ENCODE results near the gene STX10. TPM values are rescaled to one million over a fixed set of nuclear protein-coding genes. Genes with fewer than 3 reads are reported as not detected.
A peak's percentile ranks its signal among the peaks of the same experiment; 100 is the strongest.

The STX10 gene
- total and polyA plus RNA-seq, 9 of the 15 experiments (the other 6 are each of a cell fraction or from before 2014, with no cell fraction given): 0.51 to 66.3 (median 31.0) TPM

GRCh38 chr19:13097033-13097462, 53.1 kb downstream of the STX10 start:
- H3K27me3 ChIP-seq (ENCODE audit: control insufficient read depth in 2 of 2, insufficient read depth in 2 of 2, low read length in 2 of 2): no peaks in the 10 kb centered on the region
- in situ Hi-C loops (cut with MboI) (no loop called here), intact Hi-C loops (cut with micrococcal nuclease) (no loop called here)
- peak overlapping the region; percentile 34 for H3K4me3 ChIP-seq
- no peaks in the 10 kb centered on the region for H3K9me3 ChIP-seq (replicated peaks; ENCODE audit: control insufficient read depth, insufficient read depth, low read depth, low read length)
- H3K79me2 ChIP-seq (ENCODE audit: control insufficient read depth, insufficient read depth, low read length): peaks cover 43% of the 10 kb centered on the region
- WGBS (ENCODE audit: insufficient coverage, low coverage, missing lambda C conversion rate): 3% methylated on average over 20 of the region's 20 CpGs
- ChIA-PET POLR2A (interaction anchor here (0.6 to 1.2 kb wide), 3 partner anchors 38 to 757 kb away, joined by 3 to 4 read pairs (median 3); no protein-coding TSS in a partner anchor), CTCF (ENCODE audit: low intra/inter-chr PET ratio) (interaction anchor here (0.6 to 1.2 kb wide), 2 partner anchors 119 to 134 kb away, joined by 5 to 6 read pairs; no protein-coding TSS in a partner anchor)
- peak overlapping the region; percentile 56 for H3K4me2 ChIP-seq (ENCODE audit: insufficient read depth, low read length)
- no peaks in the 10 kb centered on the region for H3K9me1 ChIP-seq (ENCODE audit: control insufficient read depth, insufficient read depth, low read length)
- peaks cover 36 to 84% of the 10 kb centered on the region in 2 experiments for H3K4me1 ChIP-seq (replicated peaks in 1 of 2; ENCODE audit: control insufficient read depth in 2 of 2, insufficient read depth in 2 of 2, low read length in 2 of 2)
- H3K9ac ChIP-seq (ENCODE audit: insufficient read depth in 1 of 2, low read depth in 2 of 2, low read length in 2 of 2): peak overlapping the region; percentile 72 to 88
- H2AFZ ChIP-seq (ENCODE audit: low read depth, low read length): no peak overlapping the region
- TSS peak; percentile 40 for BruUV-seq (replicated peaks)
- FAIRE-seq (peak; percentile 67), ATAC-seq (no peak), DNase-seq (ENCODE audit: extremely low read depth in 1 of 4, low spot score in 3 of 4) (peak in 1 of 4 experiments; percentile 44)
- H3K36me3 ChIP-seq (ENCODE audit: control insufficient read depth, insufficient read depth, low read length): peaks cover 37% of the 10 kb centered on the region
- H3K27ac ChIP-seq (ENCODE audit: extremely low read depth, low read depth, low read length): peak overlapping the region; percentile 98
- no peaks in the 10 kb centered on the region for H4K20me1 ChIP-seq (replicated peaks; ENCODE audit: control insufficient read depth, insufficient read depth, low read length)
- TF ChIP-seq DPF2 (IDR thresholded peaks at IDR 0.05): 0 out of 2 replicates have a peak, but pooled peaks have one; percentile 35
- no peak for TF ChIP-seq ZNF174 (CRISPR knock-in tag; IDR thresholded peaks at IDR 0.05)
- no peak for TF ChIP-seq GTF2A2 (tag; IDR thresholded peaks at IDR 0.05)
- TF ChIP-seq ZNF217 (CRISPR knock-in tag; IDR thresholded peaks at IDR 0.05): no peak
- TF ChIP-seq RBM34 (IDR thresholded peaks at IDR 0.05; ENCODE audit: borderline replicate concordance, insufficient read depth, low read length): no peak
- no peak for TF ChIP-seq HDAC6 (IDR thresholded peaks at IDR 0.05; ENCODE audit: low read depth, low read length)
- no peak for TF ChIP-seq ZNF668 (CRISPR knock-in tag; IDR thresholded peaks at IDR 0.05)
- no peak for TF ChIP-seq ZNF280A (IDR thresholded peaks at IDR 0.05; ENCODE audit: low read depth, partially characterized antibody)
- no peak for TF ChIP-seq TFAM (CRISPR knock-in tag; conservative IDR thresholded peaks at IDR 0.05)
- TF ChIP-seq MXI1 (IDR thresholded peaks at IDR 0.05; ENCODE audit: low read depth, low read length): no peak
- TF ChIP-seq SMARCA5 (IDR thresholded peaks at IDR 0.05): no peak
- TF ChIP-seq, protein P1, sequence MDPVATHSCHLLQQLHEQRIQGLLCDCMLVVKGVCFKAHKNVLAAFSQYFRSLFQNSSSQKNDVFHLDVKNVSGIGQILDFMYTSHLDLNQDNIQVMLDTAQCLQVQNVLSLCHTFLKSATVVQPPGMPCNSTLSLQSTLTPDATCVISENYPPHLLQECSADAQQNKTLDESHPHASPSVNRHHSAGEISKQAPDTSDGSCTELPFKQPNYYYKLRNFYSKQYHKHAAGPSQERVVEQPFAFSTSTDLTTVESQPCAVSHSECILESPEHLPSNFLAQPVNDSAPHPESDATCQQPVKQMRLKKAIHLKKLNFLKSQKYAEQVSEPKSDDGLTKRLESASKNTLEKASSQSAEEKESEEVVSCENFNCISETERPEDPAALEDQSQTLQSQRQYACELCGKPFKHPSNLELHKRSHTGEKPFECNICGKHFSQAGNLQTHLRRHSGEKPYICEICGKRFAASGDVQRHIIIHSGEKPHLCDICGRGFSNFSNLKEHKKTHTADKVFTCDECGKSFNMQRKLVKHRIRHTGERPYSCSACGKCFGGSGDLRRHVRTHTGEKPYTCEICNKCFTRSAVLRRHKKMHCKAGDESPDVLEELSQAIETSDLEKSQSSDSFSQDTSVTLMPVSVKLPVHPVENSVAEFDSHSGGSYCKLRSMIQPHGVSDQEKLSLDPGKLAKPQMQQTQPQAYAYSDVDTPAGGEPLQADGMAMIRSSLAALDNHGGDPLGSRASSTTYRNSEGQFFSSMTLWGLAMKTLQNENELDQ (CRISPR knock-in tag; IDR thresholded peaks at IDR 0.05; ENCODE audit: borderline replicate concordance): no peak
- peak; percentile 40 for TF ChIP-seq POLR2B (IDR thresholded peaks at IDR 0.05; ENCODE audit: low read depth, partially characterized antibody)
- TF ChIP-seq GABPB2 (CRISPR knock-in tag; conservative IDR thresholded peaks at IDR 0.05): no peak
- TF ChIP-seq DLX4 (CRISPR knock-in tag; IDR thresholded peaks at IDR 0.05): no peak
- no peak for TF ChIP-seq ZNF232 (CRISPR knock-in tag; IDR thresholded peaks at IDR 0.05)
- TF ChIP-seq CC2D1A (IDR thresholded peaks at IDR 0.05): no peak
- no peak for TF ChIP-seq HLTF (IDR thresholded peaks at IDR 0.05)
- TF ChIP-seq SMARCA4 (IDR thresholded peaks at IDR 0.05): no peak; the same call in 1 of the 2 replicates
- TF ChIP-seq ARNT (IDR thresholded peaks at IDR 0.05): 0 out of 4 replicates have a peak, but pooled peaks of 1 of the 2 experiments have one; percentile 42
- TF ChIP-seq NRF1 (conservative IDR thresholded peaks at IDR 0.05 in 1 of 2, IDR thresholded peaks at IDR 0.05 in 1 of 2): peak; percentile 53 to 59
- TF ChIP-seq ARID2 (IDR thresholded peaks at IDR 0.05): no peak

Measured in K562 (cell line).